Ishikawa (cell line): Measurements from ENCODE around the gene STOML1.
A peak's percentile ranks its signal among the peaks of the same experiment; 100 is the strongest.

ENCODE experiments used
- CEBPB ChIP-seq: IDR thresholded peaks from 2 replicates; pipeline ENCODE4 v1.6.1; 2012
- CREB1 ChIP-seq: IDR thresholded peaks from 2 replicates; pipeline ENCODE4 v1.6.1; 2012; ENCODE audit warnings: low read depth
- EGR1 ChIP-seq: IDR thresholded peaks from 2 replicates; pipeline ENCODE4 v1.6.1; 2012
- EP300 ChIP-seq: IDR thresholded peaks from 2 replicates; pipeline ENCODE4 v1.6.1; 2012; ENCODE audit warnings: borderline replicate concordance
- FOXM1 ChIP-seq: IDR thresholded peaks from 2 replicates; pipeline ENCODE4 v1.6.1; 2012; ENCODE audit warnings: low read depth, borderline replicate concordance
- MAX ChIP-seq: IDR thresholded peaks from 2 replicates; pipeline ENCODE4 v1.6.1; 2012
- NFIC ChIP-seq: IDR thresholded peaks from 2 replicates; pipeline ENCODE4 v1.6.1; 2012
- RAD21 ChIP-seq: IDR thresholded peaks from 2 replicates; pipeline ENCODE4 v1.6.1; 2012; ENCODE audit warnings: low read depth
- REST ChIP-seq: IDR thresholded peaks from 2 replicates; pipeline ENCODE4 v1.6.1; 2012; ENCODE audit warnings: low read depth, mild to moderate bottlenecking
- TAF1 ChIP-seq: IDR thresholded peaks from 2 replicates; pipeline ENCODE4 v1.6.1; 2012; ENCODE audit warnings: low read depth, mild to moderate bottlenecking
- TCF12 ChIP-seq: IDR thresholded peaks from 2 replicates; pipeline ENCODE4 v1.6.1; 2012; ENCODE audit warnings: low read depth
- TEAD4 ChIP-seq: IDR thresholded peaks from 2 replicates; pipeline ENCODE4 v1.6.1; 2012
- USF1 ChIP-seq: IDR thresholded peaks from 2 replicates; pipeline ENCODE4 v1.6.1; 2012
- YY1 ChIP-seq: IDR thresholded peaks from 2 replicates; pipeline ENCODE4 v1.6.1; 2012; ENCODE audit warnings: low read depth
- ZBTB7A ChIP-seq: IDR thresholded peaks from 2 replicates; pipeline ENCODE4 v1.6.1; 2012; ENCODE audit warnings: low read depth

The STOML1 gene

GRCh38 chr15:74010929-74011540 is 18.9 kb upstream of the STOML1 start:
- no peak for TF ChIP-seq TAF1
- no peak for TF ChIP-seq CREB1
- no peak for TF ChIP-seq REST
- peak; percentile 33; the same call in 1 of the 2 replicates for TF ChIP-seq NFIC
- no peak for TF ChIP-seq EGR1
- TF ChIP-seq CEBPB: peak; percentile 48; the same call in 1 of the 2 replicates
- TF ChIP-seq USF1: no peak

GRCh38 chr15:74008901-74009300 is 16.8 kb upstream of the STOML1 start:
- TF ChIP-seq RAD21 (no peak), CEBPB (no peak), YY1 (no peak), NFIC (no peak), REST (no peak), TAF1 (no peak)

GRCh38 chr15:74007820-74008371 is 15.8 kb upstream of the STOML1 start:
- no peak for TF ChIP-seq MAX

- TF ChIP-seq YY1 (no peak), RAD21 (no peak), TAF1 (no peak), CEBPB (no peak), MAX (no peak), FOXM1 (no peak), TCF12 (no peak), NFIC (no peak), TEAD4 (no peak), CREB1 (no peak), EP300 (no peak), REST (no peak), USF1 (no peak), EGR1 (no peak), ZBTB7A (no peak)
These were observed 14.9 kb upstream of the STOML1 start for GRCh38 chr15:74006774-74007639.

- TF ChIP-seq USF1 (no peak), EGR1 (no peak)
These were observed 5.9 kb upstream of the STOML1 start for GRCh38 chr15:73997986-73998385.
